Mesendoderm (in vitro differentiated cells): Measurements from ENCODE around the gene AHCYL2.
"Not testable (repeated sequence)": the region's sequence is repeated elsewhere in the genome, so short reads cannot be mapped to it uniquely, and the experiment has no call there.

ENCODE experiments used
- DNase-seq: peaks from one replicate; pipeline ENCODE4 v3.0.0; 2013
- H2AK5ac ChIP-seq: 2 replicates; pipeline ENCODE4 v1.6.1; 2013; ENCODE audit warnings: low read length, inconsistent platforms
- H2BK120ac ChIP-seq: 2 replicates; pipeline ENCODE4 v1.6.1; 2013; ENCODE audit warnings: low read depth, mild to moderate bottlenecking, low read length, moderate library complexity, mixed read lengths
- H2BK15ac ChIP-seq: replicated peaks from 2 replicates; pipeline ENCODE4 v1.6.1; 2013; ENCODE audit warnings: low read depth, mild to moderate bottlenecking, moderate library complexity
- H2BK5ac ChIP-seq: 2 replicates; pipeline ENCODE4 v1.6.1; 2013; ENCODE audit warnings: low read length, inconsistent platforms
- H3K18ac ChIP-seq: 2 replicates; pipeline ENCODE4 v1.6.1; 2013; ENCODE audit warnings: mild to moderate bottlenecking, low read length, mixed read lengths
- H3K23ac ChIP-seq: one replicate; pipeline ENCODE4 v1.6.1; 2013; ENCODE audit warnings: low read length
- H3K27ac ChIP-seq: 2 replicates; pipeline ENCODE4 v1.5.1; 2013; ENCODE audit warnings: low read depth, mild to moderate bottlenecking, inconsistent platforms, low read length, moderate library complexity
- H3K27me3 ChIP-seq: 2 replicates; pipeline ENCODE4 v1.6.1; 2013; ENCODE audit warnings: low read length, control low read depth, mild to moderate bottlenecking, inconsistent platforms; ENCODE audit not compliant: insufficient read depth, poor library complexity
- H3K36me3 ChIP-seq: 2 replicates; pipeline ENCODE4 v1.6.1; 2013; ENCODE audit warnings: low read length, inconsistent platforms; ENCODE audit not compliant: control insufficient read depth, insufficient read depth
- H3K4ac ChIP-seq: one replicate; pipeline ENCODE4 v1.6.1; 2013; ENCODE audit warnings: low read depth, mild to moderate bottlenecking, low read length, moderate library complexity
- H3K4me1 ChIP-seq: 2 replicates; pipeline ENCODE4 v1.6.1; 2013; ENCODE audit warnings: low read depth, low read length, inconsistent platforms; ENCODE audit not compliant: control insufficient read depth
- H3K4me2 ChIP-seq: 2 replicates; pipeline ENCODE4 v1.6.1; 2013; ENCODE audit warnings: low read length
- H3K4me3 ChIP-seq: 2 replicates; pipeline ENCODE4 v1.5.1; 2013; ENCODE audit warnings: mild to moderate bottlenecking, low read length
- H3K56ac ChIP-seq: one replicate; pipeline ENCODE4 v1.6.1; 2013; ENCODE audit warnings: low read length
- H3K79me1 ChIP-seq: 2 replicates; pipeline ENCODE4 v1.6.1; 2013; ENCODE audit warnings: low read length, inconsistent platforms
- H3K79me2 ChIP-seq: 2 replicates; pipeline ENCODE4 v1.6.1; 2013; ENCODE audit warnings: mild to moderate bottlenecking, low read length; ENCODE audit not compliant: control insufficient read depth, insufficient read depth
- H3K9ac ChIP-seq: 2 replicates; pipeline ENCODE4 v1.6.1; 2013; ENCODE audit warnings: low read length, inconsistent platforms
- H4K5ac ChIP-seq: one replicate; pipeline ENCODE4 v1.6.1; 2013; ENCODE audit warnings: low read length
- H4K8ac ChIP-seq: one replicate; pipeline ENCODE4 v1.6.1; 2013; ENCODE audit warnings: low read depth, mild to moderate bottlenecking, control low read depth, low read length, moderate library complexity
- WGBS: extraction: QIAGEN DNeasy Blood & Tissue Kit; methylation state at CpG from one replicate; pipeline ENCODE4 v1.1.7; 2013; ENCODE audit warnings: low lambda C conversion rate, missing lambda C conversion rate; ENCODE audit not compliant: insufficient coverage; ENCODE audit errors: extremely low coverage; 5-methylcytosine and 5-hydroxymethylcytosine counted together

AHCYL2 gene

GRCh38 chr7:129292861-129293260, 68.0 kb downstream of the AHCYL2 start:
- Histone ChIP-seq H3K9ac (no peak overlapping the region), H3K23ac (no peak overlapping the region), H3K18ac (no peak overlapping the region), H3K79me2 (no peaks in the 10 kb centered on the region), H3K56ac (no peak overlapping the region), H4K5ac (no peak overlapping the region), H2BK5ac (no peak overlapping the region), H2AK5ac (no peak overlapping the region), H3K27me3 (no peaks in the 10 kb centered on the region), H2BK15ac (no peak overlapping the region), H3K4me1 (no peaks in the 10 kb centered on the region), H3K4me3 (no peak overlapping the region), H3K36me3 (no peaks in the 10 kb centered on the region), H3K27ac (no peak overlapping the region), H3K4ac (no peak overlapping the region), H3K79me1 (no peaks in the 10 kb centered on the region), H2BK120ac (no peak overlapping the region), H4K8ac (no peak overlapping the region), H3K4me2 (no peak overlapping the region)
- DNase-seq: no peak
- no CpG with 5 or more reads among the region's 3 CpGs for WGBS

DNA sequence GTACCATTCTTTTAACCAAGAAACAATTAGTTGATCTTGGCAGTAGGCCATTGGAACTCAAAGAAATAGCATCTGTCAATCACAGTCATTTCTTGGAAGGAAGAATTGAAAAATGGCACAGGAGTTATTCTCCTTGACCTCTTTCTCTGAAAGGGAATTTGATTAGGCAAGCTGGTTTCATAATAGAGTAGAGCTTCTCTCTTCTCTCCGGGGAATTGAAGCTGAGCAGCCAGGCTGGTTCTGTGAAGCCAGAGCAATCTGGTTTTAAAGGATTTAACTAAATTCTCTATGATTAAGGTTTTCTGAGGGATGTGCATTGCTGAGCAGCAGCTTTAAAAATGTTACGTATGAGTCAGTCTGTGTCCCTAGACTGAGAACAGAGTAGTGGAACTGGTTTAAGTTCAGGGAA, 70.2 kb downstream of the AHCYL2 start:
- Histone ChIP-seq H3K4me2 (no peak overlapping the region), H4K5ac (no peak overlapping the region), H3K27ac (no peak overlapping the region), H3K4ac (no peak overlapping the region), H3K18ac (no peak overlapping the region), H3K23ac (no peak overlapping the region), H2AK5ac (no peak overlapping the region), H3K79me2 (no peaks in the 10 kb centered on the region), H2BK120ac (no peak overlapping the region), H2BK5ac (no peak overlapping the region), H3K4me3 (no peak overlapping the region), H4K8ac (no peak overlapping the region), H3K79me1 (no peaks in the 10 kb centered on the region), H3K36me3 (no peaks in the 10 kb centered on the region), H3K9ac (no peak overlapping the region), H3K4me1 (no peaks in the 10 kb centered on the region), H3K56ac (no peak overlapping the region), H3K27me3 (no peaks in the 10 kb centered on the region), H2BK15ac (no peak overlapping the region)
- no CpG with 5 or more reads among the region's 2 CpGs for WGBS
- no peak for DNase-seq

DNA sequence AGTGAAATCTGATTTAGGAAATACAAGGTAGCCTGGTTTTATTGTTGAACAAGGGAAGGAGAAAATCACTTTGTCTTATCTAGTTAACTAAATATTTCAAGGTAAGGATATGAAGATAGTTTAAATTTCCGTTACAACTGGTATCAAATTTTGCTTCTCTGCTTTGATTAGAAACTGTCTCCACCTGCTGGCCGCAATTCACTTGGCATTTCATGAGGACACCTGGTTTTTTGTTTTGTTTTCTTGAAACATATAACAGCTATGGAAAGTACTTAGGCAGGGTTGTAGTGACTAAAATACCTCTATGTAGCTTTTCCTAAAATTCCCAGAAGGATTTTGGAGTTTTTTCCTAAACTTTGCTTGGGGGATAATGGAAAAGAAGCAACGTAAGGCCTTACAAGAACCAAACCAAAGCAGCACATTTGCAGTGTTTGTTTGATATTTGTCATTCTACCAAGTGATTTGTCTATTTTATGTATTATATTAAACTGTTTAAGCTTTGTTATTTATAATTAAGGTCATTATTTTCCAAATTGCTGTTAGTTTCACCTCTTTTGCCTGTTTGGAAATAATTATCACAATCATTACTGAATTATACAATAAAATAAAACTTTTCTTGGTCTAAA, 73.6 kb downstream of the AHCYL2 start:
- H3K36me3 ChIP-seq: no peaks in the 10 kb centered on the region
- no peak overlapping the region for H3K9ac ChIP-seq
- H3K4me2 ChIP-seq: no peak overlapping the region
- no peak overlapping the region for H3K23ac ChIP-seq
- no peaks in the 10 kb centered on the region for H3K27me3 ChIP-seq
- WGBS: no CpG with 5 or more reads among the region's 3 CpGs
- no peak overlapping the region for H2AK5ac ChIP-seq
- H3K79me1 ChIP-seq: no peaks in the 10 kb centered on the region
- no peak overlapping the region for H3K56ac ChIP-seq
- H3K18ac ChIP-seq: no peak overlapping the region
- no peaks in the 10 kb centered on the region for H3K79me2 ChIP-seq
- no peak overlapping the region for H4K8ac ChIP-seq
- H4K5ac ChIP-seq: no peak overlapping the region
- no peak overlapping the region for H3K4me3 ChIP-seq
- H2BK120ac ChIP-seq: no peak overlapping the region
- no peaks in the 10 kb centered on the region for H3K4me1 ChIP-seq
- no peak overlapping the region for H2BK15ac ChIP-seq
- DNase-seq: peak; percentile 51
- H3K4ac ChIP-seq: no peak overlapping the region
- no peak overlapping the region for H2BK5ac ChIP-seq
- no peak overlapping the region for H3K27ac ChIP-seq

GRCh38 chr7:129299889-129300288, 75.1 kb downstream of the AHCYL2 start:
- Histone ChIP-seq H3K27ac (no peak overlapping the region), H4K8ac (no peak overlapping the region), H3K4me2 (no peak overlapping the region), H3K27me3 (no peaks in the 10 kb centered on the region), H3K56ac (no peak overlapping the region), H3K23ac (no peak overlapping the region), H3K4me1 (no peaks in the 10 kb centered on the region), H3K18ac (no peak overlapping the region), H3K36me3 (no peaks in the 10 kb centered on the region), H3K4me3 (no peak overlapping the region), H2BK5ac (no peak overlapping the region), H4K5ac (no peak overlapping the region), H3K79me2 (no peaks in the 10 kb centered on the region), H2BK15ac (no peak overlapping the region), H2AK5ac (no peak overlapping the region), H3K9ac (no peak overlapping the region), H3K4ac (no peak overlapping the region), H2BK120ac (no peak overlapping the region), H3K79me1 (no peaks in the 10 kb centered on the region)
- 100% methylated on average over 1 of the region's 3 CpGs for WGBS
- DNase-seq: no peak

DNA sequence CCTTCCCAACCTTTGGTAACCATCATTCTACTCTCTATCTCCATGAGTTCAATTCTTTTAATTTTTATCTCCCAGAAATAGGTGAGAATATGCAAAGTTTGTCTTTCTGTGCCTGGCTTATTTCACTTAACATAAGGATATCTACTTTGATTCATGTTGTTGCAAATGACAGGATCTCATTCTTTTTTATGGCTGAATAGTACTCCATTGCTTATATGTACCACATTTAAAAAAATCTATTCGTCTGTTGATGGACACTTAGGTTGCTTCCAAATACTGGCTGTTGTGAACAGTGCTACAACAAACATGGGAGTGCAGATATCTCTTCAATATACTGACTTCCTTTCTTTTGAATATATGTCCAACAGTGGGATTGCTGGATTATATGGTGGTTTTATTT, 75.5 kb downstream of the AHCYL2 start:
- not testable (repeated sequence) for DNase-seq, H2BK120ac ChIP-seq, H3K4me1 ChIP-seq, H3K4me2 ChIP-seq, H3K18ac ChIP-seq, H3K79me2 ChIP-seq, H3K56ac ChIP-seq, H4K5ac ChIP-seq, H3K36me3 ChIP-seq, H3K9ac ChIP-seq, H2BK5ac ChIP-seq, H3K27ac ChIP-seq, H3K23ac ChIP-seq, H3K27me3 ChIP-seq, H3K4me3 ChIP-seq, H3K79me1 ChIP-seq, H2AK5ac ChIP-seq, H4K8ac ChIP-seq, H2BK15ac ChIP-seq, H3K4ac ChIP-seq
- WGBS: no CpG with 5 or more reads among the region's 1 CpG

DNA sequence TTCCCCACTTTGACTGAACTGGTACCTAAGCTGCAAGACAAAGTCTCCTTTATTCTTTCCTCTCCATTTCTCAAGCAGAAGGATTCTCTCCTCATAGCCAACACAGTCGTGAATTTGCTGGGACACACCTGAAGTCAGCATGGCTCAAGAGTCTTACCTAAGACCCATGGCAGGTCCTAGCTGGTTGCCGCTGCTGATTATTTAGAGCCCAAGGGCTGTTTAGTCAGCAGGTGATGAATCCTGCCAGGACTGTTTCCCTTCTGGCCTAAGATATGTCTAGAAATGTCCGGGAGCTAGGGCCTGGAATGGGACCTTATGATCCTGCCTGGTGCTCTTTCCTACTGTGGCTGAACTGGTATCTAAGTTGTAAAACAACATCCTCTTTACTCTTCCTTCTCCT, 82.8 kb downstream of the AHCYL2 start:
- Histone ChIP-seq H3K27me3 (no peaks in the 10 kb centered on the region), H2BK120ac (no peak overlapping the region), H3K9ac (no peak overlapping the region), H4K5ac (no peak overlapping the region), H3K79me1 (no peaks in the 10 kb centered on the region), H3K4ac (no peak overlapping the region), H3K4me3 (no peak overlapping the region), H3K23ac (no peak overlapping the region), H3K18ac (no peak overlapping the region), H3K27ac (no peak overlapping the region), H2AK5ac (no peak overlapping the region), H3K36me3 (no peaks in the 10 kb centered on the region), H3K4me2 (no peak overlapping the region), H2BK5ac (no peak overlapping the region), H4K8ac (no peak overlapping the region), H3K79me2 (no peaks in the 10 kb centered on the region), H2BK15ac (no peak overlapping the region), H3K56ac (no peak overlapping the region), H3K4me1 (no peaks in the 10 kb centered on the region)
- no CpG with 5 or more reads among the region's 3 CpGs for WGBS
- no peak for DNase-seq
